PC-9 (cell line): ENCODE measurements around the gene CAB39L. TPM values are rescaled to one million over a fixed set of nuclear protein-coding genes. Genes with fewer than 3 reads are reported as not detected.

Experiments
- BruUV-seq: library from RNA; stranded (reverse); fragments of 400-500 nt; replicated peaks from 2 replicates; lab custom pipeline; 2021; lab: Mats Ljungman, UMichigan
- CTCF ChIA-PET: fragments of 300-600 bp; sonication (Branson Sonifier 250); formaldehyde crosslinking; loops from one replicate; lab custom pipeline; 2022; ENCODE audit warnings: antibody characterized with exemption; lab: Charles Lee
- POLR2A ChIA-PET: fragments of 300-600 bp; sonication (Branson Sonifier 250); formaldehyde crosslinking; loops from one replicate; lab custom pipeline; 2022; ENCODE audit warnings: antibody characterized with exemption; ENCODE audit not compliant: unreplicated experiment; lab: Charles Lee
- DNase-seq, 2 experiments: peaks; one replicate each; pipeline versions ENCODE4 v3.0.0 to v3.0.0-alpha.2; 2015 to 2022; ENCODE audit warnings: mixed read lengths in 1 of 2
- H2AFZ ChIP-seq: fragments of 200-600 bp; sonication (generic); 2 replicates; pipeline ENCODE4 v1.8.1; 2017; ENCODE audit warnings: antibody characterized with exemption
- H3F3A ChIP-seq: fragments of 200-600 bp; sonication (generic); 2 replicates; pipeline ENCODE4 v1.8.1; 2017; ENCODE audit warnings: antibody characterized with exemption, mild to moderate bottlenecking, low read depth; ENCODE audit not compliant: insufficient read depth
- H3K27ac ChIP-seq: fragments of 200-600 bp; sonication (generic); 2 replicates; pipeline ENCODE4 v1.6.1; 2016; ENCODE audit warnings: mixed run types
- H3K27me3 ChIP-seq: fragments of 200-600 bp; sonication (generic); 2 replicates; pipeline ENCODE4 v1.6.1; 2016; ENCODE audit warnings: low read depth, mixed run types; ENCODE audit not compliant: insufficient read depth
- H3K36me3 ChIP-seq: fragments of 200-600 bp; sonication (generic); 2 replicates; pipeline ENCODE4 v1.6.1; 2016; ENCODE audit warnings: low read depth, mixed run types
- H3K4me1 ChIP-seq: fragments of 200-600 bp; sonication (generic); replicated peaks from 2 replicates; pipeline ENCODE4 v1.6.1; 2016; ENCODE audit warnings: mixed run types; ENCODE audit not compliant: insufficient read depth
- H3K4me2 ChIP-seq: fragments of 200-600 bp; sonication (generic); 2 replicates; pipeline ENCODE4 v1.6.1; 2017; ENCODE audit warnings: mixed run types
- H3K4me3 ChIP-seq: fragments of 200-600 bp; sonication (generic); 2 replicates; pipeline ENCODE4 v1.6.1; 2016; ENCODE audit warnings: mixed run types
- H3K79me2 ChIP-seq: fragments of 200-600 bp; sonication (generic); 2 replicates; pipeline ENCODE4 v1.6.1; 2017; ENCODE audit warnings: low read depth, mixed run types
- H3K9me2 ChIP-seq: fragments of 200-600 bp; sonication (generic); 2 replicates; pipeline ENCODE4 v1.8.1; 2017; ENCODE audit warnings: mild to moderate bottlenecking; ENCODE audit not compliant: insufficient read depth
- H3K9me3 ChIP-seq: fragments of 200-600 bp; sonication (generic); 2 replicates; pipeline ENCODE4 v1.8.1; 2016; ENCODE audit warnings: low read depth; ENCODE audit not compliant: insufficient read depth
- H4K20me1 ChIP-seq: fragments of 200-600 bp; sonication (generic); 2 replicates; pipeline ENCODE4 v1.8.1; 2017; ENCODE audit not compliant: insufficient read depth
- EZH2 ChIP-seq: fragments of 200-600 bp; sonication (generic); IDR thresholded peaks from 2 replicates; pipeline ENCODE4 v1.8.0; 2017; ENCODE audit warnings: antibody characterized with exemption, low read depth
- intact Hi-C: fragments of 100-400 bp; cut with micrococcal nuclease; formaldehyde crosslinking; loops from one replicate; pipeline ENCODE4 v1.10.0; 2022; ENCODE audit not compliant: unreplicated experiment
- total RNA-seq: library from RNA; stranded (reverse); gene quantifications from 2 replicates; pipeline ENCODE4 v1.2.3, GENCODE V29; 2021
- TF ChIP-seq, protein P1 (sequence below): fragments of 200-600 bp; sonication (generic); conservative IDR thresholded peaks from 2 replicates; pipeline ENCODE4 v1.6.1; 2017; ENCODE audit warnings: mixed run types, antibody characterized with exemption, mild to moderate bottlenecking, moderate library complexity

CAB39L gene
- total RNA-seq, 1 experiment from 2014 or later, result 10.7 TPM

GRCh38 chr13:49353908-49354307 lies 90.0 kb downstream of the CAB39L start:
- no TSS peak for BruUV-seq
- CTCF ChIA-PET, result no interaction called here
- Histone ChIP-seq H3K9me2 (no peaks in the 10 kb centered on the region), H3K4me2 (no peak overlapping the region), H3F3A (no peaks in the 10 kb centered on the region), H3K27ac (no peak overlapping the region), H4K20me1 (no peaks in the 10 kb centered on the region), H3K9me3 (no peaks in the 10 kb centered on the region), H3K4me1 (no peaks in the 10 kb centered on the region), H3K4me3 (no peak overlapping the region), H3K79me2 (no peaks in the 10 kb centered on the region), H2AFZ (no peak overlapping the region), H3K27me3 (no peaks in the 10 kb centered on the region), H3K36me3 (no peaks in the 10 kb centered on the region)
- TF ChIP-seq, protein P1, sequence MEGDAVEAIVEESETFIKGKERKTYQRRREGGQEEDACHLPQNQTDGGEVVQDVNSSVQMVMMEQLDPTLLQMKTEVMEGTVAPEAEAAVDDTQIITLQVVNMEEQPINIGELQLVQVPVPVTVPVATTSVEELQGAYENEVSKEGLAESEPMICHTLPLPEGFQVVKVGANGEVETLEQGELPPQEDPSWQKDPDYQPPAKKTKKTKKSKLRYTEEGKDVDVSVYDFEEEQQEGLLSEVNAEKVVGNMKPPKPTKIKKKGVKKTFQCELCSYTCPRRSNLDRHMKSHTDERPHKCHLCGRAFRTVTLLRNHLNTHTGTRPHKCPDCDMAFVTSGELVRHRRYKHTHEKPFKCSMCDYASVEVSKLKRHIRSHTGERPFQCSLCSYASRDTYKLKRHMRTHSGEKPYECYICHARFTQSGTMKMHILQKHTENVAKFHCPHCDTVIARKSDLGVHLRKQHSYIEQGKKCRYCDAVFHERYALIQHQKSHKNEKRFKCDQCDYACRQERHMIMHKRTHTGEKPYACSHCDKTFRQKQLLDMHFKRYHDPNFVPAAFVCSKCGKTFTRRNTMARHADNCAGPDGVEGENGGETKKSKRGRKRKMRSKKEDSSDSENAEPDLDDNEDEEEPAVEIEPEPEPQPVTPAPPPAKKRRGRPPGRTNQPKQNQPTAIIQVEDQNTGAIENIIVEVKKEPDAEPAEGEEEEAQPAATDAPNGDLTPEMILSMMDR, result no peak
- TF ChIP-seq EZH2, result no peak
- POLR2A ChIA-PET, result no interaction called here
- DNase-seq, result no peak
- intact Hi-C loops, result no loop called here

GRCh38 chr13:49351871-49352270 lies 92.0 kb downstream of the CAB39L start:
- H4K20me1 ChIP-seq, result no peaks in the 10 kb centered on the region
- H3F3A ChIP-seq, result no peaks in the 10 kb centered on the region
- BruUV-seq, result no TSS peak
- H3K4me2 ChIP-seq, result no peak overlapping the region
- H3K4me1 ChIP-seq, result no peaks in the 10 kb centered on the region
- H3K36me3 ChIP-seq, result no peaks in the 10 kb centered on the region
- no peaks in the 10 kb centered on the region for H3K9me2 ChIP-seq
- H3K27me3 ChIP-seq, result no peaks in the 10 kb centered on the region
- ChIA-PET CTCF (no interaction called here), POLR2A (no interaction called here)
- H2AFZ ChIP-seq, result no peak overlapping the region
- DNase-seq, result peak in 1 of 2 experiments; percentile 46
- no peak overlapping the region for H3K4me3 ChIP-seq
- TF ChIP-seq EZH2, result no peak
- TF ChIP-seq, protein P1, result no peak
- no peak overlapping the region for H3K27ac ChIP-seq
- intact Hi-C loops, result no loop called here
- H3K9me3 ChIP-seq, result no peaks in the 10 kb centered on the region
- H3K79me2 ChIP-seq, result no peaks in the 10 kb centered on the region

- Histone ChIP-seq H3K9me2 (no peaks in the 10 kb centered on the region), H3K27ac (no peak overlapping the region), H3K4me1 (no peaks in the 10 kb centered on the region), H3K27me3 (no peaks in the 10 kb centered on the region), H3K36me3 (no peaks in the 10 kb centered on the region), H3K4me3 (no peak overlapping the region), H4K20me1 (no peaks in the 10 kb centered on the region), H3F3A (no peaks in the 10 kb centered on the region), H3K4me2 (no peak overlapping the region), H3K9me3 (no peaks in the 10 kb centered on the region), H3K79me2 (no peaks in the 10 kb centered on the region), H2AFZ (no peak overlapping the region)
- no peak for DNase-seq
- POLR2A ChIA-PET, result no interaction called here
- TF ChIP-seq, protein P1, result no peak
- no peak for TF ChIP-seq EZH2
- BruUV-seq, result no TSS peak
- intact Hi-C loops, result no loop called here
- CTCF ChIA-PET, result no interaction called here
These were observed 95.1 kb downstream of the CAB39L start for GRCh38 chr13:49348751-49349150.
